H9 (cell line): ENCODE results near the gene CHM. TPM values are rescaled to one million over a fixed set of nuclear protein-coding genes. Genes with fewer than 3 reads are reported as not detected.

Source experiments
- DNase-seq: peaks from one replicate; pipeline ENCODE4 v3.0.0-alpha.2; 2017
- H2AFZ ChIP-seq: one replicate; pipeline ENCODE4 v1.6.1; 2013; ENCODE audit warnings: mild to moderate bottlenecking, low read length, control low read depth, moderate library complexity
- H2AK5ac ChIP-seq: 2 replicates; pipeline ENCODE4 v1.6.1; 2013; ENCODE audit warnings: low read length, control low read depth, mixed read lengths; ENCODE audit not compliant: insufficient read length
- H2BK120ac ChIP-seq: one replicate; pipeline ENCODE4 v1.6.1; 2013; ENCODE audit warnings: low read depth, mild to moderate bottlenecking, low read length, control low read depth, inconsistent platforms; ENCODE audit not compliant: poor library complexity, severe bottlenecking
- H2BK12ac ChIP-seq: 2 replicates; pipeline ENCODE4 v1.6.1; 2013; ENCODE audit warnings: low read length, control low read depth, mixed read lengths, low read depth; ENCODE audit not compliant: insufficient read length
- H2BK15ac ChIP-seq: 2 replicates; pipeline ENCODE4 v1.6.1; 2013; ENCODE audit warnings: low read depth, low read length, control low read depth
- H2BK20ac ChIP-seq: one replicate; pipeline ENCODE4 v1.6.1; 2013; ENCODE audit warnings: low read depth, mild to moderate bottlenecking, low read length, control low read depth, inconsistent platforms; ENCODE audit not compliant: poor library complexity, severe bottlenecking
- H2BK5ac ChIP-seq: 2 replicates; pipeline ENCODE4 v1.6.1; 2013; ENCODE audit warnings: low read length, control low read depth, mixed read lengths; ENCODE audit not compliant: insufficient read length
- H3K14ac ChIP-seq: 2 replicates; pipeline ENCODE4 v1.6.1; 2013; ENCODE audit warnings: low read length, control low read depth; ENCODE audit not compliant: insufficient read depth
- H3K18ac ChIP-seq: 2 replicates; pipeline ENCODE4 v1.6.1; 2013; ENCODE audit warnings: low read depth, mild to moderate bottlenecking, mixed read lengths, low read length, control low read depth; ENCODE audit not compliant: insufficient read length
- H3K23ac ChIP-seq: 2 replicates; pipeline ENCODE4 v1.6.1; 2013; ENCODE audit warnings: low read length, control low read depth, mixed read lengths, low read depth; ENCODE audit not compliant: insufficient read length
- H3K23me2 ChIP-seq: 2 replicates; pipeline ENCODE4 v1.6.1; 2013; ENCODE audit warnings: low read depth, mild to moderate bottlenecking, mixed read lengths, low read length, control low read depth; ENCODE audit not compliant: insufficient read length, poor library complexity, severe bottlenecking
- H3K27ac ChIP-seq: 2 replicates; pipeline ENCODE4 v1.5.1; 2013; ENCODE audit warnings: low read length, control low read depth, mixed read lengths, low read depth; ENCODE audit not compliant: insufficient read length
- H3K27me3 ChIP-seq: 2 replicates; pipeline ENCODE4 v1.6.1; 2013; ENCODE audit warnings: low read length, control low read depth, inconsistent platforms; ENCODE audit not compliant: insufficient read depth
- H3K4ac ChIP-seq: 2 replicates; pipeline ENCODE4 v1.6.1; 2013; ENCODE audit warnings: low read depth, mild to moderate bottlenecking, control low read depth, inconsistent platforms, low read length, moderate library complexity
- H3K4me1 ChIP-seq: 2 replicates; pipeline ENCODE4 v1.6.1; 2013; ENCODE audit warnings: low read length, control low read depth, inconsistent platforms; ENCODE audit not compliant: insufficient read depth
- H3K4me2 ChIP-seq: 2 replicates; pipeline ENCODE4 v1.6.1; 2013; ENCODE audit warnings: low read length, control low read depth, mixed read lengths; ENCODE audit not compliant: insufficient read length, insufficient read depth
- H3K56ac ChIP-seq: 2 replicates; pipeline ENCODE4 v1.6.1; 2013; ENCODE audit warnings: low read depth, mild to moderate bottlenecking, mixed read lengths, low read length, control low read depth; ENCODE audit not compliant: insufficient read length
- H3K79me1 ChIP-seq: 2 replicates; pipeline ENCODE4 v1.6.1; 2013; ENCODE audit warnings: low read depth, mild to moderate bottlenecking, moderate library complexity, low read length, control low read depth, inconsistent platforms; ENCODE audit not compliant: insufficient read depth, poor library complexity, severe bottlenecking
- H3K79me2 ChIP-seq: 2 replicates; pipeline ENCODE4 v1.6.1; 2013; ENCODE audit warnings: low read length, control low read depth, inconsistent platforms; ENCODE audit not compliant: insufficient read depth
- H3K9ac ChIP-seq: 2 replicates; pipeline ENCODE4 v1.6.1; 2013; ENCODE audit warnings: low read length, control low read depth, mixed read lengths; ENCODE audit not compliant: insufficient read length; ENCODE audit errors: extremely low read depth
- H3K9me3 ChIP-seq: one replicate; pipeline ENCODE4 v1.6.1; 2013; ENCODE audit warnings: low read depth, low read length, inconsistent platforms; ENCODE audit not compliant: control insufficient read depth
- H3T11ph ChIP-seq: one replicate; pipeline ENCODE4 v1.6.1; 2013; ENCODE audit warnings: mild to moderate bottlenecking, low read length, control low read depth, inconsistent platforms
- H4K20me1 ChIP-seq: one replicate; pipeline ENCODE4 v1.6.1; 2013; ENCODE audit not compliant: control insufficient read depth, insufficient read length, insufficient read depth
- H4K5ac ChIP-seq: 2 replicates; pipeline ENCODE4 v1.6.1; 2013; ENCODE audit warnings: low read depth, mild to moderate bottlenecking, mixed read lengths, low read length, control low read depth; ENCODE audit not compliant: insufficient read length
- H4K8ac ChIP-seq: replicated peaks from 2 replicates; pipeline ENCODE4 v1.6.1; 2013; ENCODE audit warnings: low read length, control low read depth, mixed read lengths, low read depth; ENCODE audit not compliant: insufficient read length
- H4K91ac ChIP-seq: 2 replicates; pipeline ENCODE4 v1.6.1; 2013; ENCODE audit warnings: low read depth, mild to moderate bottlenecking, moderate library complexity, mixed read lengths, low read length, control low read depth; ENCODE audit not compliant: insufficient read length
- H3K27ac Mint-ChIP-seq, 3 experiments: 2 replicates in 2 of 3; 3 replicates in 1 of 3; pipeline ENCODE4 v1.8.0; 2020 to 2021; ENCODE audit warnings: mixed read lengths in 3 of 3, mild to moderate bottlenecking in 1 of 3, moderate library complexity in 1 of 3
- H3K27me3 Mint-ChIP-seq: 2 replicates; pipeline ENCODE4 v1.8.0; 2021; ENCODE audit warnings: low read depth, mild to moderate bottlenecking, moderate library complexity, mixed read lengths
- H3K36me3 Mint-ChIP-seq, 3 experiments: 2 replicates in 2 of 3; 3 replicates in 1 of 3; pipeline ENCODE4 v1.8.0; 2020 to 2021; ENCODE audit warnings: low read depth in 3 of 3, mixed read lengths in 3 of 3; ENCODE audit not compliant: insufficient read depth in 1 of 3
- H3K4me1 Mint-ChIP-seq, 2 experiments: 2 replicates each; pipeline ENCODE4 v1.8.0; 2020; ENCODE audit warnings: mixed read lengths in 2 of 2
- H3K4me3 Mint-ChIP-seq, 2 experiments: 2 replicates in 1 of 2; 3 replicates in 1 of 2; pipeline ENCODE4 v1.8.0; 2020 to 2021; ENCODE audit warnings: mild to moderate bottlenecking in 2 of 2, mixed read lengths in 2 of 2, moderate library complexity in 1 of 2
- H3K9me3 Mint-ChIP-seq, 2 experiments: 2 replicates in 1 of 2; 3 replicates in 1 of 2; pipeline ENCODE4 v1.8.0; 2020; ENCODE audit warnings: mild to moderate bottlenecking in 2 of 2, mixed read lengths in 2 of 2, moderate library complexity in 1 of 2
- WGBS: extraction: QIAGEN DNeasy Blood & Tissue Kit; methylation state at CpG from one replicate; pipeline ENCODE4 v1.1.7; 2013; ENCODE audit warnings: missing lambda C conversion rate, low lambda C conversion rate, mixed read lengths; ENCODE audit not compliant: insufficient read length; ENCODE audit errors: extremely low coverage; 5-methylcytosine and 5-hydroxymethylcytosine counted together
- total RNA-seq: library from RNA; stranded (reverse); gene quantifications from 2 replicates; pipeline ENCODE4 v1.2.1, GENCODE V29; 2021
- TF ChIP-seq, protein P1 (sequence below): fragments of 200-600 bp; sonication (generic); conservative IDR thresholded peaks from 3 replicates; pipeline ENCODE4 v1.8.0; 2021; ENCODE audit warnings: antibody characterized with exemption, mild to moderate bottlenecking

CHM gene
- total RNA-seq, 1 experiment from 2014 or later = 28.4 TPM

DNA sequence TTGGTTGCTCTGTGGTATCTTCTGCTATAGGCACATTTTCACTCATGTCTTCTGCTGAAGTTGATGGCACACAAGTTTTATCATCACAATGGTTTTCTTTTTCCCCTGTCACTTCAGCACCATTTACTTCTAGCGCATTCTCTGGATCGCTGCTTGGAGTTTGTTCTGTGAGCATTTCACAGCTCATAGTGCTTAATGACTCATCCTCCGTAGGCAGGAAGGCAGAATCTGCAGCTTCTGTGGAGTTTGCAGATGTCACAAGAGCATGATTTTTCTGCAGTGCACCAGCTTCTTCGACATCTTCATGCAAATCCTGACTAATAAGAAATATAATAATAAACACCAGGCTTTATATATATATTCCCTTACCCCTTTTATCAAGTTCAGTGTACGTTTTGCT lies 83.6 kb downstream of the CHM start:
- peak overlapping the region in 1 of 3 experiments; percentile 20; a peak in 1 of 7 replicates for H3K27ac Mint-ChIP-seq
- peaks cover 0 to 3% (median 2%) of the 10 kb centered on the region in 3 experiments; a peak in 3 of 7 replicates for H3K36me3 Mint-ChIP-seq
- Histone ChIP-seq H3K79me1 (no peaks in the 10 kb centered on the region), H4K20me1 (no peaks in the 10 kb centered on the region), H2BK20ac (no peak overlapping the region), H3K9ac (no peak overlapping the region), H2BK120ac (no peak overlapping the region), H3K14ac (no peak overlapping the region), H2BK12ac (no peak overlapping the region), H3K23me2 (no peaks in the 10 kb centered on the region), H3K4me1 (no peaks in the 10 kb centered on the region), H2AFZ (no peak overlapping the region), H3T11ph (no peak overlapping the region), H2AK5ac (no peak overlapping the region), H3K56ac (no peak overlapping the region), H3K4ac (no peak overlapping the region), H3K4me2 (no peak overlapping the region), H4K91ac (no peak overlapping the region), H4K5ac (no peak overlapping the region), H3K27me3 (no peaks in the 10 kb centered on the region), H3K27ac (no peak overlapping the region), H2BK5ac (no peak overlapping the region), H3K9me3 (no peaks in the 10 kb centered on the region), H3K18ac (no peak overlapping the region), H4K8ac (no peak overlapping the region), H2BK15ac (no peak overlapping the region), H3K23ac (no peak overlapping the region), H3K79me2 (no peaks in the 10 kb centered on the region)
- no peak overlapping the region for H3K4me3 Mint-ChIP-seq
- DNase-seq = no peak
- WGBS = no CpG with 5 or more reads among the region's 5 CpGs
- H3K9me3 Mint-ChIP-seq = peaks cover 0 to 12% of the 10 kb centered on the region in 2 experiments; a peak in 3 of 5 replicates
- TF ChIP-seq, protein P1, sequence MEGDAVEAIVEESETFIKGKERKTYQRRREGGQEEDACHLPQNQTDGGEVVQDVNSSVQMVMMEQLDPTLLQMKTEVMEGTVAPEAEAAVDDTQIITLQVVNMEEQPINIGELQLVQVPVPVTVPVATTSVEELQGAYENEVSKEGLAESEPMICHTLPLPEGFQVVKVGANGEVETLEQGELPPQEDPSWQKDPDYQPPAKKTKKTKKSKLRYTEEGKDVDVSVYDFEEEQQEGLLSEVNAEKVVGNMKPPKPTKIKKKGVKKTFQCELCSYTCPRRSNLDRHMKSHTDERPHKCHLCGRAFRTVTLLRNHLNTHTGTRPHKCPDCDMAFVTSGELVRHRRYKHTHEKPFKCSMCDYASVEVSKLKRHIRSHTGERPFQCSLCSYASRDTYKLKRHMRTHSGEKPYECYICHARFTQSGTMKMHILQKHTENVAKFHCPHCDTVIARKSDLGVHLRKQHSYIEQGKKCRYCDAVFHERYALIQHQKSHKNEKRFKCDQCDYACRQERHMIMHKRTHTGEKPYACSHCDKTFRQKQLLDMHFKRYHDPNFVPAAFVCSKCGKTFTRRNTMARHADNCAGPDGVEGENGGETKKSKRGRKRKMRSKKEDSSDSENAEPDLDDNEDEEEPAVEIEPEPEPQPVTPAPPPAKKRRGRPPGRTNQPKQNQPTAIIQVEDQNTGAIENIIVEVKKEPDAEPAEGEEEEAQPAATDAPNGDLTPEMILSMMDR = no peak
- H3K27me3 Mint-ChIP-seq = no peaks in the 10 kb centered on the region
- peaks cover 0 to 3% of the 10 kb centered on the region in 2 experiments; a peak in 1 of 4 replicates for H3K4me1 Mint-ChIP-seq
